OCI-LY1 (cell line): ENCODE results near the gene TEKT1.

Experiments
- EZH2 ChIP-seq: fragments of 200-600 bp; sonication (generic), shearing (Covaris generic); IDR thresholded peaks from 2 replicates; pipeline ENCODE4 v1.8.0; 2017; ENCODE audit warnings: borderline replicate concordance, mixed run types, mild to moderate bottlenecking, antibody characterized with exemption, low read length, moderate library complexity, mixed read lengths
- TF ChIP-seq, protein P1 (sequence below): fragments of 200-600 bp; sonication (generic), shearing (Covaris generic); IDR thresholded peaks from 2 replicates; pipeline ENCODE4 v1.5.1; 2017; ENCODE audit warnings: mild to moderate bottlenecking, antibody characterized with exemption, low read length, moderate library complexity, mixed read lengths

DNA sequence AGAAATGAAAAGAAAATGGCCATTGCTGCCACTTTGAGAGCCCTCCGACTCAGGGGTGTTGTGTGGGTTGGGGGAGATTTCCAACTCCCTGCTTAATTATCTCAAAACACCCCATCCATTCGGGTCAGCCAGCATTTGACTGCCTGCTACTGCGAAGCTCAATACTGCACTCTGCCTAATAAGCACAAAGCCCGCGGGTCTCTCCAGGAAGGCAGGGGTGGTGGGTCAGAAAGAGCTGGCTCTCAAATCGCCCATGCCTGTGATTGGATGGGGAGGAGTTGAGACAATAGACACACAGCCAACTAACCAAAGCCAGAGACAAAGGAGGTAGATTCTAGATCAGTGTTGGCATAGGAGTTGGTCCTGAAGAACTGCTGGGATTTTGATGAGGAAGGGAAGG, 78.0 kb downstream of the TEKT1 start:
- TF ChIP-seq, protein P1, sequence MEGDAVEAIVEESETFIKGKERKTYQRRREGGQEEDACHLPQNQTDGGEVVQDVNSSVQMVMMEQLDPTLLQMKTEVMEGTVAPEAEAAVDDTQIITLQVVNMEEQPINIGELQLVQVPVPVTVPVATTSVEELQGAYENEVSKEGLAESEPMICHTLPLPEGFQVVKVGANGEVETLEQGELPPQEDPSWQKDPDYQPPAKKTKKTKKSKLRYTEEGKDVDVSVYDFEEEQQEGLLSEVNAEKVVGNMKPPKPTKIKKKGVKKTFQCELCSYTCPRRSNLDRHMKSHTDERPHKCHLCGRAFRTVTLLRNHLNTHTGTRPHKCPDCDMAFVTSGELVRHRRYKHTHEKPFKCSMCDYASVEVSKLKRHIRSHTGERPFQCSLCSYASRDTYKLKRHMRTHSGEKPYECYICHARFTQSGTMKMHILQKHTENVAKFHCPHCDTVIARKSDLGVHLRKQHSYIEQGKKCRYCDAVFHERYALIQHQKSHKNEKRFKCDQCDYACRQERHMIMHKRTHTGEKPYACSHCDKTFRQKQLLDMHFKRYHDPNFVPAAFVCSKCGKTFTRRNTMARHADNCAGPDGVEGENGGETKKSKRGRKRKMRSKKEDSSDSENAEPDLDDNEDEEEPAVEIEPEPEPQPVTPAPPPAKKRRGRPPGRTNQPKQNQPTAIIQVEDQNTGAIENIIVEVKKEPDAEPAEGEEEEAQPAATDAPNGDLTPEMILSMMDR: no peak
- no peak for TF ChIP-seq EZH2
